ENCODE measurements around the gene MROH9.

- TF ChIP-seq EZH2 (IDR thresholded peaks at IDR 0.05), result no peak
- no peak for TF ChIP-seq POLR2AphosphoS5 (IDR thresholded peaks at IDR 0.05; ENCODE audit: borderline replicate concordance, low read depth, low read length)
- no peak for TF ChIP-seq FOXP2 (optimal IDR thresholded peaks at IDR 0.05; ENCODE audit: control extremely low read depth, extremely low read length, insufficient read depth)
Measured at GRCh38 chr1:170967042-170967910, 31.9 kb downstream of the MROH9 start.

Measured in SK-N-MC (cell line).